Right lobe of liver (tissue), 4 donors: ENCODE measurements around the gene SOX15.

Experiments
- POLR2A ChIP-seq: fragments of 450-650 bp; IDR thresholded peaks from one replicate; pipeline ENCODE4 v1.6.1; 2017; ENCODE audit warnings: antibody characterized with exemption, mild to moderate bottlenecking
- TF ChIP-seq, protein P1 (sequence below), 4 donors: fragments of 200-600 bp in 3 of 4; fragments of 450-650 bp in 1 of 4; IDR thresholded peaks; one replicate each; pipeline versions ENCODE4 v1.5.1 to v1.8.0; 2016 to 2022; ENCODE audit warnings: antibody characterized with exemption in 4 of 4, mild to moderate bottlenecking in 2 of 4
- donor health status: DM: no; HTN: no; CAD: no.
- donor health status: DM: no; HTN: no; CAD: no.
- donor health status: DM: no; HTN: yes; CAD: no.

- TF ChIP-seq, protein P1, sequence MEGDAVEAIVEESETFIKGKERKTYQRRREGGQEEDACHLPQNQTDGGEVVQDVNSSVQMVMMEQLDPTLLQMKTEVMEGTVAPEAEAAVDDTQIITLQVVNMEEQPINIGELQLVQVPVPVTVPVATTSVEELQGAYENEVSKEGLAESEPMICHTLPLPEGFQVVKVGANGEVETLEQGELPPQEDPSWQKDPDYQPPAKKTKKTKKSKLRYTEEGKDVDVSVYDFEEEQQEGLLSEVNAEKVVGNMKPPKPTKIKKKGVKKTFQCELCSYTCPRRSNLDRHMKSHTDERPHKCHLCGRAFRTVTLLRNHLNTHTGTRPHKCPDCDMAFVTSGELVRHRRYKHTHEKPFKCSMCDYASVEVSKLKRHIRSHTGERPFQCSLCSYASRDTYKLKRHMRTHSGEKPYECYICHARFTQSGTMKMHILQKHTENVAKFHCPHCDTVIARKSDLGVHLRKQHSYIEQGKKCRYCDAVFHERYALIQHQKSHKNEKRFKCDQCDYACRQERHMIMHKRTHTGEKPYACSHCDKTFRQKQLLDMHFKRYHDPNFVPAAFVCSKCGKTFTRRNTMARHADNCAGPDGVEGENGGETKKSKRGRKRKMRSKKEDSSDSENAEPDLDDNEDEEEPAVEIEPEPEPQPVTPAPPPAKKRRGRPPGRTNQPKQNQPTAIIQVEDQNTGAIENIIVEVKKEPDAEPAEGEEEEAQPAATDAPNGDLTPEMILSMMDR (IDR thresholded peaks at IDR 0.05): no peak
- TF ChIP-seq POLR2A: no peak
Measured at GRCh38 chr17:7629939-7630571, 40.2 kb upstream of the SOX15 start, which contains the start of gene SHBG.
